22Rv1 (cell line): ENCODE results near the gene ZFY.

Source experiments
- ZFX ChIP-seq: fragments of 450-650 bp; IDR thresholded peaks from 2 replicates; pipeline ENCODE4 v1.6.1; 2017; ENCODE audit warnings: antibody characterized with exemption, borderline replicate concordance
- TF ChIP-seq, protein P1 (sequence below): fragments of 450-650 bp; IDR thresholded peaks from 2 replicates; pipeline ENCODE4 v1.5.1; 2017; ENCODE audit warnings: mild to moderate bottlenecking

DNA sequence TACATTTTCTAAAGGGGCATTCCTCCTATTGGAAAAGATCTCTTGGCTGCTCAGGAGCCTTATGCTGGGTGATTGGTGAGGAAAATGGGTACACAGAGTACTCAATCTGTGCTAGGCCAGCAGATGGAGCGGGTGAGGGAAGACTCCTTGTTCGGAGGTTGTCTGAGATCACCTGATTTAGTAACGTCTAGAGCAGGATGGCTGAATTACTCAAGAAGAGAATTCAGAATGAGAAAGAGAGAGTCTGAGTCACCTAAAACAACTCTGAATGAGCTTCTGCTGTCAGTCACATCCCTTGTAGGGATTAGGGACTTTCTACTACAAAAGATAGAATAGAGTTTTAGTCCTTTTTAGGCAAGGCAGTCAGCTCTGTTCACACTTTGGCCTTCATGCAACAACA, 47.2 kb upstream of the ZFY start:
- TF ChIP-seq, protein P1, sequence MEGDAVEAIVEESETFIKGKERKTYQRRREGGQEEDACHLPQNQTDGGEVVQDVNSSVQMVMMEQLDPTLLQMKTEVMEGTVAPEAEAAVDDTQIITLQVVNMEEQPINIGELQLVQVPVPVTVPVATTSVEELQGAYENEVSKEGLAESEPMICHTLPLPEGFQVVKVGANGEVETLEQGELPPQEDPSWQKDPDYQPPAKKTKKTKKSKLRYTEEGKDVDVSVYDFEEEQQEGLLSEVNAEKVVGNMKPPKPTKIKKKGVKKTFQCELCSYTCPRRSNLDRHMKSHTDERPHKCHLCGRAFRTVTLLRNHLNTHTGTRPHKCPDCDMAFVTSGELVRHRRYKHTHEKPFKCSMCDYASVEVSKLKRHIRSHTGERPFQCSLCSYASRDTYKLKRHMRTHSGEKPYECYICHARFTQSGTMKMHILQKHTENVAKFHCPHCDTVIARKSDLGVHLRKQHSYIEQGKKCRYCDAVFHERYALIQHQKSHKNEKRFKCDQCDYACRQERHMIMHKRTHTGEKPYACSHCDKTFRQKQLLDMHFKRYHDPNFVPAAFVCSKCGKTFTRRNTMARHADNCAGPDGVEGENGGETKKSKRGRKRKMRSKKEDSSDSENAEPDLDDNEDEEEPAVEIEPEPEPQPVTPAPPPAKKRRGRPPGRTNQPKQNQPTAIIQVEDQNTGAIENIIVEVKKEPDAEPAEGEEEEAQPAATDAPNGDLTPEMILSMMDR, result no peak
- TF ChIP-seq ZFX, result no peak
